ENCODE data around the gene CCT2. TPM values are rescaled to one million over a fixed set of nuclear protein-coding genes. Genes with fewer than 3 reads are reported as not detected.

CCT2 gene
- total and polyA plus RNA-seq, 9 of the 15 experiments (the other 6 are each of a cell fraction or from before 2014, with no cell fraction given): 341 to 738 (median 490) TPM

DNA sequence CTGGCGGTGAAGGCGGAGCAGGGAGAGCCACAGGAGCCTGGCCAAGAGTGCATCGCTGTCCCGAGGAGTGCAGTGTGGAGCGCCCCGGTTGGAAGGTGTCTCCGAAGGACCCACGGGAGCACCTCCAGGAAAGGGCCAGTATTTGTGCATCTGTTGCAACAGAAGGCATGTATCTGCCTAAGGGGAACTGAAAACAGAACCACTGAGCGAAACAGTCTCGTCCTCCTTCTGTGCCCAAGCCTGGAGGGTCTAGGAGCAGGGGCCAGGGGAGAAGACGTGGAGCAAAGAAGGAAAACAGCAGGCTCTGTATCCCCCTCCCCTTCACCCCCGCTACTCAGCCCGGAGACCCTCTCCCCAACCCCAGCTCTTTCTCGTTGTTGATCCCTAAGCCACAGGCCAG is 30.8 kb downstream of the CCT2 start (continued):
- TF ChIP-seq MBD1 (CRISPR knock-in tag; IDR thresholded peaks at IDR 0.05) (no peak), TBL1XR1 (IDR thresholded peaks at IDR 0.05; ENCODE audit: low read length in 2 of 2) (no peak), HDAC8 (tag; IDR thresholded peaks at IDR 0.05) (no peak)

GRCh38 chr12:69619050-69619449 is 33.8 kb downstream of the CCT2 start:
- Histone ChIP-seq H3K27me3 (ENCODE audit: control insufficient read depth in 2 of 2, insufficient read depth in 2 of 2, low read length in 2 of 2) (no peaks in the 10 kb centered on the region; a peak in 1 of 5 replicates), H3K36me3 (ENCODE audit: control insufficient read depth, insufficient read depth, low read length) (no peaks in the 10 kb centered on the region), H3K9me1 (ENCODE audit: control insufficient read depth, insufficient read depth, low read length) (no peaks in the 10 kb centered on the region), H3K27ac (ENCODE audit: extremely low read depth, low read depth, low read length) (no peak overlapping the region), H3K9me3 (replicated peaks; ENCODE audit: control insufficient read depth, insufficient read depth, low read depth, low read length) (no peaks in the 10 kb centered on the region), H3K79me2 (ENCODE audit: control insufficient read depth, insufficient read depth, low read length) (no peaks in the 10 kb centered on the region), H3K4me3 (no peak overlapping the region), H4K20me1 (replicated peaks; ENCODE audit: control insufficient read depth, insufficient read depth, low read length) (0 out of 2 replicates have a peak, but pooled peaks cover 5% of the 10 kb centered on the region), H3K9ac (ENCODE audit: insufficient read depth in 1 of 2, low read depth in 2 of 2, low read length in 2 of 2) (no peak overlapping the region), H3K4me1 (replicated peaks in 1 of 2; ENCODE audit: control insufficient read depth in 2 of 2, insufficient read depth in 2 of 2, low read length in 2 of 2) (peaks cover 11 to 17% of the 10 kb centered on the region in 2 experiments), H2AFZ (ENCODE audit: low read depth, low read length) (no peak overlapping the region), H3K4me2 (ENCODE audit: insufficient read depth, low read length) (no peak overlapping the region)
- DNase-seq (ENCODE audit: extremely low read depth in 1 of 4, low spot score in 3 of 4) (no peak), FAIRE-seq (no peak), ATAC-seq (no peak)
- intact Hi-C loops (cut with micrococcal nuclease) (no loop called here), in situ Hi-C loops (cut with MboI) (no loop called here)
- no TSS peak for BruUV-seq (replicated peaks)
- ChIA-PET CTCF (ENCODE audit: low intra/inter-chr PET ratio) (no interaction called here), POLR2A (interaction anchor here (0.5 kb wide), 1 partner anchor 1798 kb away, joined by 3 read pairs; no protein-coding TSS in a partner anchor)
- WGBS (ENCODE audit: insufficient coverage, low coverage, missing lambda C conversion rate): 41% methylated on average over 6 of the region's 6 CpGs
- TF ChIP-seq RREB1 (CRISPR knock-in tag; IDR thresholded peaks at IDR 0.05): no peak
- TF ChIP-seq ZNF592 (IDR thresholded peaks at IDR 0.05): no peak
- TF ChIP-seq JUNB (CRISPR knock-in tag; conservative IDR thresholded peaks at IDR 0.05): no peak
- no peak for TF ChIP-seq RNF2 (IDR thresholded peaks at IDR 0.05)
- no peak for TF ChIP-seq RB1 (IDR thresholded peaks at IDR 0.05; ENCODE audit: low read depth)
- TF ChIP-seq CTBP1 (IDR thresholded peaks at IDR 0.05; ENCODE audit: borderline replicate concordance): no peak
- no peak for TF ChIP-seq POLR2G (IDR thresholded peaks at IDR 0.05; ENCODE audit: low read depth, low read length)
